SHP77 (cell line): ENCODE results near the gene CPNE8.

Experiments used
- DNase-seq, 2 experiments: peaks; one replicate each; lab custom pipeline; 2025; lab: John Stamatoyannopoulos, UW

Gene CPNE8

GRCh38 chr12:38633511-38633910, 271.9 kb downstream of the CPNE8 start:
- no peak for DNase-seq

GRCh38 chr12:38629064-38629463, 276.3 kb downstream of the CPNE8 start:
- no peak for DNase-seq

GRCh38 chr12:38628288-38628687, 277.1 kb downstream of the CPNE8 start:
- no peak for DNase-seq

GRCh38 chr12:38625306-38625705, 280.1 kb downstream of the CPNE8 start:
- no peak for DNase-seq

GRCh38 chr12:38614171-38614570, 291.2 kb downstream of the CPNE8 start:
- DNase-seq = no peak

- no peak for DNase-seq
These were observed 294.5 kb downstream of the CPNE8 start for GRCh38 chr12:38610808-38611350.

- no peak for DNase-seq
These were observed 298.1 kb downstream of the CPNE8 start for GRCh38 chr12:38607295-38607694.
